ENCODE data around the gene CNTF. TPM values are rescaled to one million over a fixed set of nuclear protein-coding genes. Genes with fewer than 3 reads are reported as not detected.

CNTF gene
- total RNA-seq, 1 experiment from 2014 or later = 5.2 TPM

DNA sequence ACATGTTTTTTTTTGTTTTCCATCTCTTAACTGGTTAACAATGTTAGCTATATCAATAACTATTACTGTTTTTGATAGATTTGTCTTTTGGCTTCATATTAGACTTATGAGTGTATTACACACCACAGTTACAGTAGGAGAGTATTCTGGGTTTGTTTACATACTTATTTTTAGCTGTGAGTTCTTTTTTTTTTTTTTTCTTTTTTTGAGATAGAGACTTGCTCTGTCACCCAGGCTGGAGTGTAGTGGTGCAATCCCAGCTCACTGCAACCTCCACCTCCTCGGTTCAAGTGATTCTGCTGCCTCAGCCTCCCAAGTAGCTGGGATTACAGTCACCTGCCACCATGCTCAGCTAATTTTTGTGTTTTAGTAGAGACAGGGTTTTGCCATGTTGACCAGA, 28.0 kb downstream of the CNTF start:
- H3K36me3 Mint-ChIP-seq (ENCODE audit: insufficient read depth, unreplicated experiment) = no peaks in the 10 kb centered on the region
- intact Hi-C loops (cut with micrococcal nuclease; ENCODE audit: unreplicated experiment) = loop anchor here (5.0 kb wide), 1 partner anchor 272 kb away; no protein-coding TSS in a partner anchor
- peaks cover 18% of the 10 kb centered on the region for H3K4me1 Mint-ChIP-seq (ENCODE audit: low read depth, unreplicated experiment)
- no peaks in the 10 kb centered on the region for H3K27me3 Mint-ChIP-seq (ENCODE audit: unreplicated experiment)
- TF ChIP-seq, protein P1, sequence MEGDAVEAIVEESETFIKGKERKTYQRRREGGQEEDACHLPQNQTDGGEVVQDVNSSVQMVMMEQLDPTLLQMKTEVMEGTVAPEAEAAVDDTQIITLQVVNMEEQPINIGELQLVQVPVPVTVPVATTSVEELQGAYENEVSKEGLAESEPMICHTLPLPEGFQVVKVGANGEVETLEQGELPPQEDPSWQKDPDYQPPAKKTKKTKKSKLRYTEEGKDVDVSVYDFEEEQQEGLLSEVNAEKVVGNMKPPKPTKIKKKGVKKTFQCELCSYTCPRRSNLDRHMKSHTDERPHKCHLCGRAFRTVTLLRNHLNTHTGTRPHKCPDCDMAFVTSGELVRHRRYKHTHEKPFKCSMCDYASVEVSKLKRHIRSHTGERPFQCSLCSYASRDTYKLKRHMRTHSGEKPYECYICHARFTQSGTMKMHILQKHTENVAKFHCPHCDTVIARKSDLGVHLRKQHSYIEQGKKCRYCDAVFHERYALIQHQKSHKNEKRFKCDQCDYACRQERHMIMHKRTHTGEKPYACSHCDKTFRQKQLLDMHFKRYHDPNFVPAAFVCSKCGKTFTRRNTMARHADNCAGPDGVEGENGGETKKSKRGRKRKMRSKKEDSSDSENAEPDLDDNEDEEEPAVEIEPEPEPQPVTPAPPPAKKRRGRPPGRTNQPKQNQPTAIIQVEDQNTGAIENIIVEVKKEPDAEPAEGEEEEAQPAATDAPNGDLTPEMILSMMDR (IDR thresholded peaks at IDR 0.05; ENCODE audit: unreplicated experiment) = no peak
- no peak overlapping the region for H3K27ac Mint-ChIP-seq (ENCODE audit: unreplicated experiment)
- no TSS peak for BruUV-seq (replicated peaks)
- CTCF ChIA-PET = interaction anchor here (0.7 kb wide), 1 partner anchor 1518 kb away, joined by 3 read pairs; no protein-coding TSS in a partner anchor
- no peak overlapping the region for H3K4me3 Mint-ChIP-seq (ENCODE audit: low read depth, unreplicated experiment)
- H3K9me3 Mint-ChIP-seq (ENCODE audit: low read depth, unreplicated experiment) = no peaks in the 10 kb centered on the region
- no peak for DNase-seq

DNA sequence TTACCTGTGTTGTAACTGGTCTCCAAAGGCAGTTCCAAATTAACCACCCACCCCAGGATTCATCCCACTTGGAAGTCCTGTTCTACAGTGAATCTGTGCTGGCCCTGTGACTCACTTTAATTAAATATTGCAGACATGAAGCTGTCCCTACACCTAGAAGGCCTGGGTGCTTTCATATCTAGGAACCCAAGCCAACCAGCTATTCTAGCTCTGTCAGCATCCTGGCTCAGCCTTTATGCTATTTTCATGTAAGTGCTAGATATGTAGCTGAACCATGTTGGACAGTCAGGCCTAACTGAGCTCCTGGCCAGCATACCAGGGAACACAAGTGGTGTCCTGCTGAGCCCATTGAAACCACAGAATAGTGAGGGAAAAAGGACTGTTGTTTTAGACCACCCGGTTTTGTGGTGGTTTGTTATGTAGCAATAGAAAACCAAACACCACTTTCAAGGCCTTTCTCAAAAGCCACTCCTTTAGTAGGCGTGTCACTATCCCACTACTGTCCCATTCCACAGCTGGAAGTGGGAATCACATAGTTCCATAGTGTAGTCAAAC, 30.3 kb downstream of the CNTF start:
- intact Hi-C loops (cut with micrococcal nuclease; ENCODE audit: unreplicated experiment) = loop anchor here (5.0 kb wide), 1 partner anchor 269 kb away; no protein-coding TSS in a partner anchor

DNA sequence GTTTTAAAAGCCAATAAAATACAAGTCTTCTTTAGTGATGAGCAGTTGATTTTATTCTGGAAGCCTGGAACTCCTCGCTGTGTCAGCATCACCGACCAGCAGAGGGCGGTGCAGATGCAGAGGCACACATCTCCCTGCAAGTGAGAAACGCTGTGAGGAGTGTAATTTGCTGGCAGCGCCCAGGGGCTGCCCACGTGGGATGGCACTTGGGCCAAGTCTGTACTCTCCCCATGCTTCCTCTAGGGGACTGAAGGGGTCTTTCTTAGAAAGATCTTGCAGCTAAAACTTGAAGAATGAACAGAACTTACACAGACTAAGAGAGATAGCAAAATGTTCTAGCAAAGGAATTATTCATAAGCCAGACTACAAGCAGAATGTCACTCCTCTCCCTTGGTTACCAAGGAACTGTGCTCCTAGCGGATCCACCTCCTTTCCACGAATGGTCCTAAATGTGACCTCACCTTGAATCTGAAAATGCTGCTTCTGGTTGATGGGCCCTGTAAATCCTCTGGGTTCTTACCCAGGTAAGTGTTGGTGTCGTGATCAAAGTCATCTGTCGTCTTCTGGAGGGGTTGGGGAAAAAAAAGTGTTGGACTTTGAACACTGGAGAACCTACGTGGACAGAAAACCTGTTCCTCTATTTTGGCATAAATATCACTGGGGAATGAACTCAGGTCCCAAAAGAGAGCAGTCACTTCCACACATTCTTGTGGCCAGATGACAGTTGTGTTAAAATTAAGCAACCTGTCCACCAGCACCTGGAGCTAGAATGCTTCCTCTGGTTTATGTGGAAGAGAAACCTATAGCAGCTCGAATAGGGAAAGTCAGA, 31.8 kb downstream of the CNTF start:
- H3K4me3 Mint-ChIP-seq (ENCODE audit: low read depth, unreplicated experiment) = no peak overlapping the region
- DNase-seq = peak; percentile 88
- no peaks in the 10 kb centered on the region for H3K9me3 Mint-ChIP-seq (ENCODE audit: low read depth, unreplicated experiment)
- no peaks in the 10 kb centered on the region for H3K27me3 Mint-ChIP-seq (ENCODE audit: unreplicated experiment)
- CTCF ChIA-PET = interaction anchor here (0.6 to 1.3 kb wide), 3 partner anchors 23 to 404 kb away, joined by 3 to 6 read pairs (median 3); no protein-coding TSS in a partner anchor
- H3K27ac Mint-ChIP-seq (ENCODE audit: unreplicated experiment) = no peak overlapping the region
- intact Hi-C loops (cut with micrococcal nuclease; ENCODE audit: unreplicated experiment) = loop anchor here (1.0 to 5.0 kb wide), 5 partner anchors 21 to 405 kb away; no protein-coding TSS in a partner anchor
- BruUV-seq (replicated peaks) = no TSS peak
- H3K36me3 Mint-ChIP-seq (ENCODE audit: insufficient read depth, unreplicated experiment) = peaks cover 7% of the 10 kb centered on the region
- peaks cover 31% of the 10 kb centered on the region for H3K4me1 Mint-ChIP-seq (ENCODE audit: low read depth, unreplicated experiment)
- TF ChIP-seq, protein P1 (IDR thresholded peaks at IDR 0.05; ENCODE audit: unreplicated experiment) = peak; percentile 81

More for the DNA sequence above, 30.3 kb downstream of the CNTF start:
- H3K27me3 Mint-ChIP-seq (ENCODE audit: unreplicated experiment) = no peaks in the 10 kb centered on the region
- CTCF ChIA-PET = no interaction called here
- BruUV-seq (replicated peaks) = no TSS peak
- no peaks in the 10 kb centered on the region for H3K36me3 Mint-ChIP-seq (ENCODE audit: insufficient read depth, unreplicated experiment)
- TF ChIP-seq, protein P1 (IDR thresholded peaks at IDR 0.05; ENCODE audit: unreplicated experiment) = no peak
- no peak overlapping the region for H3K4me3 Mint-ChIP-seq (ENCODE audit: low read depth, unreplicated experiment)
- H3K4me1 Mint-ChIP-seq (ENCODE audit: low read depth, unreplicated experiment) = peaks cover 18% of the 10 kb centered on the region
- no peaks in the 10 kb centered on the region for H3K9me3 Mint-ChIP-seq (ENCODE audit: low read depth, unreplicated experiment)
- H3K27ac Mint-ChIP-seq (ENCODE audit: unreplicated experiment) = no peak overlapping the region
- no peak for DNase-seq

DNA sequence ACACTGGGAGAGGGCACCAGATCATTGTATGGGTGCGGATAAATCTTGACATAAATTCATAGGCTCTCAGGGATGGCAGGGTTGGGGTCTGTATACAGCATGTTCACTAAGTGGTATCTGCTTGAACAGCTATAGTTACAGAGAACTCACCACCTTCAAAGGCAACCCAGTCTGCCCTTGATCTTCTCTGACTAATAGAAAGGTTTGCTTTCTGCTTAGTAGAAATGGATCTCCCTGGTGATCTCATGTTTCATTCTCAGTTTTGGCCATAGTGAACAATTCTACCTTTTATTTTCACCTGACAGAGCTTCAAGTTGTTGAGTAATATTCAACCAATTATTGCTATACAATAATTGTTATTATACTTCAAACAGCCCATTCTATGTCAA, 32.4 kb downstream of the CNTF start:
- no peak for DNase-seq
- TF ChIP-seq, protein P1 (IDR thresholded peaks at IDR 0.05; ENCODE audit: unreplicated experiment) = no peak
- Mint-ChIP-seq H3K4me3 (ENCODE audit: low read depth, unreplicated experiment) (no peak overlapping the region), H3K27ac (ENCODE audit: unreplicated experiment) (no peak overlapping the region), H3K27me3 (ENCODE audit: unreplicated experiment) (no peaks in the 10 kb centered on the region), H3K4me1 (ENCODE audit: low read depth, unreplicated experiment) (peaks cover 37% of the 10 kb centered on the region), H3K9me3 (ENCODE audit: low read depth, unreplicated experiment) (no peaks in the 10 kb centered on the region), H3K36me3 (ENCODE audit: insufficient read depth, unreplicated experiment) (peaks cover 7% of the 10 kb centered on the region)
- BruUV-seq (replicated peaks) = no TSS peak
- intact Hi-C loops (cut with micrococcal nuclease; ENCODE audit: unreplicated experiment) = loop anchor here (1.0 to 5.0 kb wide), 5 partner anchors 20 to 404 kb away; no protein-coding TSS in a partner anchor
- CTCF ChIA-PET = interaction anchor here (1.2 to 1.3 kb wide), 2 partner anchors 23 to 404 kb away, joined by 3 to 6 read pairs; no protein-coding TSS in a partner anchor

Data from Calu3 (cell line).